OCI-LY1 (cell line): ENCODE measurements around the gene DOCK4.
A peak's percentile ranks its signal among the peaks of the same experiment; 100 is the strongest.

Experiments
- H2AFZ ChIP-seq: fragments of 200-600 bp; sonication (generic), shearing (Covaris generic); 2 replicates; pipeline ENCODE4 v1.6.0; 2014; ENCODE audit warnings: antibody characterized with exemption, mild to moderate bottlenecking, low read length
- H3F3A ChIP-seq: fragments of 200-600 bp; sonication (generic), shearing (Covaris generic); 2 replicates; pipeline ENCODE4 v1.6.0; 2014; ENCODE audit warnings: mild to moderate bottlenecking, antibody characterized with exemption, low read length, moderate library complexity; ENCODE audit not compliant: insufficient read depth
- H3K27ac ChIP-seq: fragments of 200-600 bp; sonication (generic); 2 replicates; pipeline ENCODE4 v1.5.1; 2014; ENCODE audit warnings: low read length, mixed run types, mild to moderate bottlenecking, low read depth; ENCODE audit not compliant: poor library complexity, severe bottlenecking
- H3K27me3 ChIP-seq: fragments of 200-600 bp; sonication (generic); 2 replicates; pipeline ENCODE4 v1.6.0; 2014; ENCODE audit warnings: antibody characterized with exemption, mild to moderate bottlenecking, low read length, moderate library complexity; ENCODE audit not compliant: insufficient read depth
- H3K36me3 ChIP-seq: fragments of 200-600 bp; sonication (generic); 2 replicates; pipeline ENCODE4 v1.6.1; 2014; ENCODE audit warnings: mild to moderate bottlenecking, antibody characterized with exemption, low read length, moderate library complexity, mixed read lengths; ENCODE audit not compliant: insufficient read depth
- H3K4me1 ChIP-seq: fragments of 200-600 bp; sonication (generic); 2 replicates; pipeline ENCODE4 v1.5.1; 2014; ENCODE audit warnings: mild to moderate bottlenecking, low read length, moderate library complexity; ENCODE audit not compliant: insufficient read depth, severe bottlenecking
- H3K4me2 ChIP-seq: fragments of 200-600 bp; sonication (generic), shearing (Covaris generic); 2 replicates; pipeline ENCODE4 v1.6.1; 2014; ENCODE audit warnings: low read length
- H3K4me3 ChIP-seq: fragments of 200-600 bp; sonication (generic); 2 replicates; pipeline ENCODE4 v1.5.1; 2014; ENCODE audit warnings: low read length, low read depth, mild to moderate bottlenecking, mixed read lengths; ENCODE audit not compliant: poor library complexity, severe bottlenecking
- H3K79me2 ChIP-seq: fragments of 200-600 bp; shearing (Covaris generic); 2 replicates; pipeline ENCODE4 v1.6.1; 2016; ENCODE audit warnings: mixed run types, low read length, mixed read lengths; ENCODE audit not compliant: insufficient read depth
- H3K9ac ChIP-seq: fragments of 200-600 bp; sonication (generic), shearing (Covaris generic); 2 replicates; pipeline ENCODE4 v1.6.1; 2014; ENCODE audit warnings: mild to moderate bottlenecking, low read length, mixed read lengths
- H3K9me2 ChIP-seq: fragments of 200-600 bp; sonication (generic), shearing (Covaris generic); 2 replicates; pipeline ENCODE4 v1.6.1; 2014; ENCODE audit warnings: low read depth, mild to moderate bottlenecking, low read length, mixed read lengths
- H3K9me3 ChIP-seq: fragments of 200-600 bp; shearing (Covaris generic); 2 replicates; pipeline ENCODE4 v1.6.1; 2014; ENCODE audit warnings: low read length, mixed read lengths
- H4K20me1 ChIP-seq: fragments of 200-600 bp; sonication (generic), shearing (Covaris generic); 2 replicates; pipeline ENCODE4 v1.6.0; 2016; ENCODE audit warnings: mild to moderate bottlenecking, low read length; ENCODE audit not compliant: insufficient read depth
- CTCF ChIP-seq: fragments of 200-600 bp; sonication (generic), shearing (Covaris generic); IDR thresholded peaks from 2 replicates; pipeline ENCODE4 v1.5.1; 2017; ENCODE audit warnings: mild to moderate bottlenecking, antibody characterized with exemption, low read length, moderate library complexity, mixed read lengths
- EZH2 ChIP-seq: fragments of 200-600 bp; sonication (generic), shearing (Covaris generic); IDR thresholded peaks from 2 replicates; pipeline ENCODE4 v1.8.0; 2017; ENCODE audit warnings: borderline replicate concordance, mixed run types, mild to moderate bottlenecking, antibody characterized with exemption, low read length, moderate library complexity, mixed read lengths

DOCK4 gene

GRCh38 chr7:112211348-112211907 lies 5.2 kb upstream of the DOCK4 start:
- Histone ChIP-seq H3K4me2 (no peak overlapping the region), H4K20me1 (no peaks in the 10 kb centered on the region), H3K4me1 (peaks cover 8% of the 10 kb centered on the region), H3K9ac (no peak overlapping the region), H3K79me2 (peaks cover 14% of the 10 kb centered on the region), H3K9me3 (no peaks in the 10 kb centered on the region), H2AFZ (no peak overlapping the region), H3K36me3 (no peaks in the 10 kb centered on the region), H3K27ac (no peak overlapping the region), H3K27me3 (no peaks in the 10 kb centered on the region), H3K4me3 (no peak overlapping the region), H3F3A (no peaks in the 10 kb centered on the region), H3K9me2 (no peaks in the 10 kb centered on the region)
- no peak for TF ChIP-seq EZH2
- no peak for TF ChIP-seq CTCF

GRCh38 chr7:112207765-112208164 lies 1.6 kb upstream of the DOCK4 start:
- peaks cover 25% of the 10 kb centered on the region for H3K4me1 ChIP-seq
- TF ChIP-seq CTCF (no peak), EZH2 (no peak)
- H3K4me3 ChIP-seq: peak overlapping the region; percentile 85
- H2AFZ ChIP-seq: no peak overlapping the region
- H3K27ac ChIP-seq: no peak overlapping the region
- H3K36me3 ChIP-seq: no peaks in the 10 kb centered on the region
- no peaks in the 10 kb centered on the region for H3F3A ChIP-seq
- H3K27me3 ChIP-seq: no peaks in the 10 kb centered on the region
- no peak overlapping the region for H3K9ac ChIP-seq
- H4K20me1 ChIP-seq: no peaks in the 10 kb centered on the region
- H3K9me3 ChIP-seq: no peaks in the 10 kb centered on the region
- no peaks in the 10 kb centered on the region for H3K9me2 ChIP-seq
- H3K4me2 ChIP-seq: peak overlapping the region; percentile 97
- peaks cover 10% of the 10 kb centered on the region for H3K79me2 ChIP-seq

GRCh38 chr7:112206991-112207592 lies 893 bp upstream of the DOCK4 start:
- peaks cover 25% of the 10 kb centered on the region for H3K4me1 ChIP-seq
- H3K79me2 ChIP-seq: peaks cover 10% of the 10 kb centered on the region
- peak overlapping the region; percentile 85 for H3K4me3 ChIP-seq
- no peaks in the 10 kb centered on the region for H4K20me1 ChIP-seq
- no peak overlapping the region for H3K27ac ChIP-seq
- TF ChIP-seq CTCF (no peak), EZH2 (no peak)
- H3K36me3 ChIP-seq: no peaks in the 10 kb centered on the region
- no peaks in the 10 kb centered on the region for H3K9me3 ChIP-seq
- peak overlapping the region; percentile 97 for H3K4me2 ChIP-seq
- peak overlapping the region; percentile 74 for H3K9ac ChIP-seq
- H3K27me3 ChIP-seq: no peaks in the 10 kb centered on the region
- no peak overlapping the region for H2AFZ ChIP-seq
- no peaks in the 10 kb centered on the region for H3K9me2 ChIP-seq
- no peaks in the 10 kb centered on the region for H3F3A ChIP-seq
